HepG2 (cell line): Measurements from ENCODE around the gene BICDL2. TPM values are rescaled to one million over a fixed set of nuclear protein-coding genes. Genes with fewer than 3 reads are reported as not detected.

Experiments
- ARNT ChIP-seq: fragments of 450-650 bp; IDR thresholded peaks from 2 replicates; pipeline ENCODE4 v1.6.1; 2017
- FOXK1 ChIP-seq: sonication (generic); formaldehyde crosslinking; IDR thresholded peaks from 2 replicates; pipeline ENCODE4 v1.4.0; 2020; ENCODE audit warnings: low read depth, missing genetic modification reagents, borderline replicate concordance
- GPN1 ChIP-seq: sonication (generic); formaldehyde crosslinking; IDR thresholded peaks from 2 replicates; pipeline ENCODE4 v1.5.1; 2020; ENCODE audit warnings: missing genetic modification reagents, borderline replicate concordance
- IKZF4 ChIP-seq: sonication (generic); formaldehyde crosslinking; IDR thresholded peaks from 2 replicates; pipeline ENCODE4 v1.5.1; 2020; ENCODE audit warnings: borderline replicate concordance, mild to moderate bottlenecking, low read depth, missing genetic modification reagents; ENCODE audit errors: not compliant biosample characterization
- MBD4 ChIP-seq: IDR thresholded peaks from 2 replicates; pipeline ENCODE4 v1.6.1; 2012; ENCODE audit warnings: low read length, inconsistent platforms, borderline replicate concordance
- NFE2 ChIP-seq: sonication (generic); formaldehyde crosslinking; IDR thresholded peaks from 2 replicates; pipeline ENCODE4 v1.4.0; 2020; ENCODE audit warnings: missing genetic modification reagents
- NR2F6 ChIP-seq, 2 experiments: IDR thresholded peaks; 2 replicates each; pipeline ENCODE4 v1.6.1; 2016; ENCODE audit warnings: antibody characterized with exemption in 1 of 2, mild to moderate bottlenecking in 1 of 2
- POLR2AphosphoS2 ChIP-seq: IDR thresholded peaks from 2 replicates; pipeline ENCODE4 v1.6.1; 2011; ENCODE audit warnings: low read depth, low read length, improper control_type of control experiment
- RERE ChIP-seq: IDR thresholded peaks from 2 replicates; pipeline ENCODE4 v1.6.1; 2016; ENCODE audit warnings: low read depth, missing genetic modification reagents, missing compliant biosample characterization
- SALL2 ChIP-seq: sonication (generic); formaldehyde crosslinking; IDR thresholded peaks from 2 replicates; pipeline ENCODE4 v1.8.1; 2023; ENCODE audit warnings: mild to moderate bottlenecking, missing genetic modification reagents, inconsistent platforms
- SKI ChIP-seq: fragments of 450-650 bp; IDR thresholded peaks from one replicate; pipeline ENCODE4 v1.6.1; 2018; ENCODE audit warnings: mild to moderate bottlenecking; ENCODE audit not compliant: partially characterized antibody
- SPEN ChIP-seq: sonication (generic); formaldehyde crosslinking; IDR thresholded peaks from 2 replicates; pipeline ENCODE4 v1.5.1; 2020; ENCODE audit warnings: low read depth, mild to moderate bottlenecking, missing genetic modification reagents
- TERF1 ChIP-seq: sonication (generic); formaldehyde crosslinking; IDR thresholded peaks from 2 replicates; pipeline ENCODE4 v1.8.0; 2022; ENCODE audit warnings: mild to moderate bottlenecking, missing genetic modification reagents, moderate library complexity
- ZBTB8A ChIP-seq: sonication (generic); formaldehyde crosslinking; IDR thresholded peaks from 2 replicates; pipeline ENCODE4 v1.4.0; 2020; ENCODE audit warnings: mild to moderate bottlenecking, low read depth, missing genetic modification reagents, borderline replicate concordance
- ZMAT3 ChIP-seq: sonication (generic); formaldehyde crosslinking; conservative IDR thresholded peaks from 2 replicates; pipeline ENCODE4 v1.7.0; 2021; ENCODE audit warnings: missing genetic modification reagents
- ZNF138 ChIP-seq: sonication (generic); formaldehyde crosslinking; IDR thresholded peaks from 2 replicates; pipeline ENCODE4 v1.5.0; 2020; ENCODE audit warnings: mild to moderate bottlenecking, low read depth, missing genetic modification reagents
- ZNF282 ChIP-seq: fragments of 450-650 bp; IDR thresholded peaks from 2 replicates; pipeline ENCODE4 v1.6.1; 2018; ENCODE audit not compliant: partially characterized antibody
- ZNF331 ChIP-seq: sonication (generic); formaldehyde crosslinking; IDR thresholded peaks from 2 replicates; pipeline ENCODE4 v1.4.0; 2020; ENCODE audit warnings: missing genetic modification reagents
- ZNF451 ChIP-seq: sonication (generic); formaldehyde crosslinking; IDR thresholded peaks from 2 replicates; pipeline ENCODE4 v1.5.0; 2020; ENCODE audit warnings: mild to moderate bottlenecking, missing genetic modification reagents
- ZNF460 ChIP-seq: sonication (generic); formaldehyde crosslinking; IDR thresholded peaks from 2 replicates; pipeline ENCODE4 v1.5.1; 2020; ENCODE audit warnings: missing genetic modification reagents, mild to moderate bottlenecking, borderline replicate concordance
- ZNF501 ChIP-seq: sonication (generic); formaldehyde crosslinking; IDR thresholded peaks from 2 replicates; pipeline ENCODE4 v1.5.1; 2020; ENCODE audit warnings: mild to moderate bottlenecking, moderate library complexity, missing genetic modification reagents
- ZNF557 ChIP-seq: sonication (generic); formaldehyde crosslinking; IDR thresholded peaks from 2 replicates; pipeline ENCODE4 v1.4.0; 2020; ENCODE audit warnings: missing genetic modification reagents
- ZNF672 ChIP-seq: sonication (generic); formaldehyde crosslinking; IDR thresholded peaks from 2 replicates; pipeline ENCODE4 v1.8.1; 2022; ENCODE audit warnings: missing genetic modification reagents
- polyA plus RNA-seq, 8 experiments: library from polyadenylated mRNA; depleted of rRNA in 3 of 8; stranded (reverse) in 7 of 8; unstranded in 1 of 8; fragments of >200 nt; fragmentation: Illumina TruSeq in 4 of 8; extraction: Trizol in 4 of 8; gene quantifications; 2 replicates each; pipeline versions ENCODE4 v1.2.1 to v1.2.3, GENCODE V29; 2011 to 2016; ENCODE audit warnings: low read depth in 4 of 8, missing spikeins in 1 of 8, mixed read lengths in 1 of 8; ENCODE audit not compliant: insufficient read depth in 1 of 8
- total RNA-seq, 5 experiments: library from RNA; depleted of rRNA; stranded (reverse); fragments of >200 nt; fragmentation: Illumina TruSeq; extraction: Trizol; gene quantifications; 2 replicates each; pipeline ENCODE4 v1.2.3, GENCODE V29; 2016; ENCODE audit warnings: low read depth in 1 of 5

Gene BICDL2
- total and polyA plus RNA-seq, 2 of the 13 experiments (the other 11 are each of a cell fraction or from before 2014, with no cell fraction given), result 0.12 TPM; not detected in 1

GRCh38 chr16:3020604-3021448 lies 15.9 kb downstream of the BICDL2 start (continued):
- TF ChIP-seq ZNF460 (CRISPR knock-in tag), result 0 out of 2 replicates have a peak, but pooled peaks have one; percentile 40
- 0 out of 2 replicates have a peak, but pooled peaks have one; percentile 51 for TF ChIP-seq ZNF557 (CRISPR knock-in tag)
- TF ChIP-seq RERE (CRISPR knock-in tag), result peak; percentile 58; the same call in 1 of the 2 replicates
- TF ChIP-seq NR2F6 (IDR thresholded peaks at IDR 0.05), result peak; percentile 85
- peak; percentile 95 for TF ChIP-seq NR2F6 (CRISPR knock-in tag; IDR thresholded peaks at IDR 0.05)
- TF ChIP-seq ZNF282, result no peak
- TF ChIP-seq TERF1, result no peak
- peak; percentile 34; the same call in 1 of the 2 replicates for TF ChIP-seq FOXK1 (CRISPR knock-in tag)
- 0 out of 2 replicates have a peak, but pooled peaks have one; percentile 22 for TF ChIP-seq SPEN (CRISPR knock-in tag)
- no peak for TF ChIP-seq ZNF451 (CRISPR knock-in tag)
- TF ChIP-seq GPN1 (CRISPR knock-in tag), result no peak
- no peak for TF ChIP-seq ZNF331
- TF ChIP-seq SKI, result peak; percentile 54
- TF ChIP-seq ZNF672 (CRISPR knock-in tag), result no peak
- peak; percentile 8 for TF ChIP-seq IKZF4 (CRISPR knock-in tag)
- TF ChIP-seq POLR2AphosphoS2, result peak; percentile 91
- no peak for TF ChIP-seq ARNT
- no peak for TF ChIP-seq ZBTB8A (CRISPR knock-in tag)
- no peak for TF ChIP-seq ZNF138
- TF ChIP-seq ZMAT3 (CRISPR knock-in tag), result peak; percentile 29
- peak; percentile 56; the same call in 1 of the 2 replicates for TF ChIP-seq SALL2 (CRISPR knock-in tag)
- no peak for TF ChIP-seq MBD4
- TF ChIP-seq ZNF501 (CRISPR knock-in tag), result peak; percentile 12; the same call in 1 of the 2 replicates
- no peak for TF ChIP-seq NFE2 (CRISPR knock-in tag)
